SU-DHL-6 (cell line): ENCODE measurements around the gene ZBTB21.

Experiments
- H2AFZ ChIP-seq: fragments of 200-600 bp; sonication (generic); 2 replicates; pipeline ENCODE4 v1.6.1; 2014; ENCODE audit warnings: low read depth, mild to moderate bottlenecking, moderate library complexity, mixed read lengths, antibody characterized with exemption, low read length; ENCODE audit not compliant: severe bottlenecking
- H3F3A ChIP-seq: fragments of 200-600 bp; shearing (Covaris generic); 2 replicates; pipeline ENCODE4 v1.6.0; 2016; ENCODE audit warnings: antibody characterized with exemption, mild to moderate bottlenecking; ENCODE audit not compliant: insufficient read depth
- H3K27ac ChIP-seq: fragments of 200-600 bp; sonication (generic); 2 replicates; pipeline ENCODE4 v1.5.1; 2016; ENCODE audit warnings: low read depth, mild to moderate bottlenecking, low read length, moderate library complexity, mixed read lengths
- H3K27me3 ChIP-seq: fragments of 200-600 bp; sonication (generic), shearing (Covaris generic); 2 replicates; pipeline ENCODE4 v1.6.0; 2014; ENCODE audit warnings: mild to moderate bottlenecking, low read length
- H3K36me3 ChIP-seq: fragments of 200-600 bp; sonication (generic); 2 replicates; pipeline ENCODE4 v1.6.1; 2014; ENCODE audit warnings: mild to moderate bottlenecking, low read length, mixed read lengths
- H3K4me2 ChIP-seq: fragments of 300-600, 200-600 bp; shearing (Covaris generic), sonication (generic); 2 replicates; pipeline ENCODE4 v1.6.0; 2014; ENCODE audit warnings: low read length, low read depth, mild to moderate bottlenecking; ENCODE audit not compliant: poor library complexity, severe bottlenecking
- H3K4me3 ChIP-seq: fragments of 200-600 bp; sonication (generic); 2 replicates; pipeline ENCODE4 v1.5.1; 2014; ENCODE audit warnings: antibody characterized with exemption, low read length, mild to moderate bottlenecking, mixed read lengths; ENCODE audit not compliant: insufficient read depth, poor library complexity, severe bottlenecking
- H3K79me2 ChIP-seq: fragments of 200-600 bp; sonication (generic); 2 replicates; pipeline ENCODE4 v1.6.1; 2014; ENCODE audit warnings: mild to moderate bottlenecking, low read length, moderate library complexity; ENCODE audit not compliant: insufficient read depth
- H3K9ac ChIP-seq: fragments of 200-600 bp; sonication (generic); 2 replicates; pipeline ENCODE4 v1.7.0; 2014; ENCODE audit warnings: mild to moderate bottlenecking, low read length
- H3K9me2 ChIP-seq: fragments of 200-600 bp; sonication (generic); replicated peaks from 2 replicates; pipeline ENCODE4 v1.6.1; 2014; ENCODE audit warnings: low read length; ENCODE audit not compliant: insufficient read depth
- H3K9me3 ChIP-seq: fragments of 200-600 bp; sonication (generic); 2 replicates; pipeline ENCODE4 v1.6.1; 2014; ENCODE audit warnings: low read length, mixed read lengths; ENCODE audit not compliant: insufficient read depth
- H4K20me1 ChIP-seq: fragments of 200-600 bp; sonication (generic); 2 replicates; pipeline ENCODE4 v1.6.1; 2014; ENCODE audit warnings: low read depth, mild to moderate bottlenecking, antibody characterized with exemption, low read length, moderate library complexity, mixed read lengths
- EZH2phosphoT487 ChIP-seq: fragments of 200-600 bp; sonication (generic), shearing (Covaris generic); conservative IDR thresholded peaks from 2 replicates; pipeline ENCODE4 v1.6.1; 2018; ENCODE audit warnings: mild to moderate bottlenecking, antibody characterized with exemption, low read length, moderate library complexity, mixed read lengths
- TF ChIP-seq, protein P1 (sequence below): fragments of 200-600 bp; sonication (generic); IDR thresholded peaks from one replicate; pipeline ENCODE4 v1.5.1; 2017; ENCODE audit warnings: antibody characterized with exemption, mild to moderate bottlenecking, low read length, moderate library complexity; ENCODE audit not compliant: insufficient read depth, poor library complexity, severe bottlenecking

Gene ZBTB21

DNA sequence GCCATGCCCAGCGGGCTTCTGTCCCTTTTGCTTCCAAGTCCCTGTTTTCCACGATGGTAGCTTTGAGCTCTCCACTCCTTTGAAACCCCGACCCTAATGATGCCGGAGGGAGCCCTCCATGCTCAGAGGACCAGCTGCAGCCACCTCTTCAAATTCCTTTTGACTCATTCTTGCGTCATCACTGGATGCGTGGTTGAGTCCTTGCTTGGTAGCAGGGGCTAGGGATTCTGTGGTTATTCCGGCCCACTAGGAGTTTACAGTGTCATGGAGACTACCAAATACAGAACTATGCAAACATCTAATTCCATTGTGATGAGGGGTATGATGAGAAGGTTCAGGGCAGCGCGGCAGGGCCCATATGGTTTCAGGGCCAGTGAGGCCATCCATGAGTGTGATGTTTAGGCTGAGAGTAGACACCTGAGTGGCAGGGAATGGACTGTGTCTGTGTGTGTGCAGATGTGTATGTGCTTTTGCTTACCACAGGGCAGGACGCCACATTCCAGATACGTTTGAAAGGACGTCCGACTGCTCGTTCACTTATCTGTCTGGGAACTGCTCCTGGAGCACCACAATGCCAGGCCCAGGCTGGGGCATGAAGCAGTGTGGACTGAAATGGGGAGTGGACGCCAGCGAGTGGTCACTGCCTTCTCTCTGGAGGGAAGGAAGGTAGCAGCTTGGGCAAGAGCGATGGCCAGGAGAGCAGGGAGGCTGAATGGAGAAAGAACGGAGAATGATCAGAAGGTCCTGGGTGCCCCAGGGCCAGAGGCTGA, 30.4 kb upstream of the ZBTB21 start:
- Histone ChIP-seq H3F3A (no peaks in the 10 kb centered on the region), H3K4me2 (no peak overlapping the region), H4K20me1 (no peaks in the 10 kb centered on the region), H3K27ac (no peak overlapping the region), H3K36me3 (no peaks in the 10 kb centered on the region), H3K79me2 (no peaks in the 10 kb centered on the region), H3K9ac (no peak overlapping the region), H3K9me3 (no peaks in the 10 kb centered on the region), H3K27me3 (no peaks in the 10 kb centered on the region), H2AFZ (no peak overlapping the region), H3K9me2 (no peaks in the 10 kb centered on the region), H3K4me3 (no peak overlapping the region)
- no peak for TF ChIP-seq EZH2phosphoT487
- TF ChIP-seq, protein P1, sequence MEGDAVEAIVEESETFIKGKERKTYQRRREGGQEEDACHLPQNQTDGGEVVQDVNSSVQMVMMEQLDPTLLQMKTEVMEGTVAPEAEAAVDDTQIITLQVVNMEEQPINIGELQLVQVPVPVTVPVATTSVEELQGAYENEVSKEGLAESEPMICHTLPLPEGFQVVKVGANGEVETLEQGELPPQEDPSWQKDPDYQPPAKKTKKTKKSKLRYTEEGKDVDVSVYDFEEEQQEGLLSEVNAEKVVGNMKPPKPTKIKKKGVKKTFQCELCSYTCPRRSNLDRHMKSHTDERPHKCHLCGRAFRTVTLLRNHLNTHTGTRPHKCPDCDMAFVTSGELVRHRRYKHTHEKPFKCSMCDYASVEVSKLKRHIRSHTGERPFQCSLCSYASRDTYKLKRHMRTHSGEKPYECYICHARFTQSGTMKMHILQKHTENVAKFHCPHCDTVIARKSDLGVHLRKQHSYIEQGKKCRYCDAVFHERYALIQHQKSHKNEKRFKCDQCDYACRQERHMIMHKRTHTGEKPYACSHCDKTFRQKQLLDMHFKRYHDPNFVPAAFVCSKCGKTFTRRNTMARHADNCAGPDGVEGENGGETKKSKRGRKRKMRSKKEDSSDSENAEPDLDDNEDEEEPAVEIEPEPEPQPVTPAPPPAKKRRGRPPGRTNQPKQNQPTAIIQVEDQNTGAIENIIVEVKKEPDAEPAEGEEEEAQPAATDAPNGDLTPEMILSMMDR: no peak

- Histone ChIP-seq H3K9me3 (no peaks in the 10 kb centered on the region), H3K4me2 (no peak overlapping the region), H3K36me3 (no peaks in the 10 kb centered on the region), H3K27ac (no peak overlapping the region), H3K9ac (no peak overlapping the region), H3F3A (no peaks in the 10 kb centered on the region), H3K4me3 (no peak overlapping the region), H3K9me2 (no peaks in the 10 kb centered on the region), H3K79me2 (no peaks in the 10 kb centered on the region), H4K20me1 (no peaks in the 10 kb centered on the region), H3K27me3 (no peaks in the 10 kb centered on the region), H2AFZ (no peak overlapping the region)
- TF ChIP-seq, protein P1: no peak
- TF ChIP-seq EZH2phosphoT487: no peak
Measured at GRCh38 chr21:42039911-42040351, 29.8 kb upstream of the ZBTB21 start.

- Histone ChIP-seq H3K9me2 (no peaks in the 10 kb centered on the region), H3K27me3 (no peaks in the 10 kb centered on the region), H4K20me1 (no peaks in the 10 kb centered on the region), H3K9me3 (no peaks in the 10 kb centered on the region), H3K36me3 (no peaks in the 10 kb centered on the region), H3K79me2 (no peaks in the 10 kb centered on the region), H3F3A (no peaks in the 10 kb centered on the region), H3K27ac (no peak overlapping the region), H3K4me3 (no peak overlapping the region), H3K9ac (no peak overlapping the region), H3K4me2 (no peak overlapping the region), H2AFZ (no peak overlapping the region)
- TF ChIP-seq EZH2phosphoT487: no peak
- TF ChIP-seq, protein P1: no peak
Measured at GRCh38 chr21:42039470-42039901, 29.3 kb upstream of the ZBTB21 start.
